Measurements from ENCODE around the gene CHKB. TPM values are rescaled to one million over a fixed set of nuclear protein-coding genes. Genes with fewer than 3 reads are reported as not detected.
"Not testable (repeated sequence)": the region's sequence is repeated elsewhere in the genome, so short reads cannot be mapped to it uniquely, and the experiment has no call there.

Gene CHKB
- total and polyA plus RNA-seq, 2 of the 4 experiments (the other 2 are of a cell fraction) = 8.1 to 36.9 TPM

DNA sequence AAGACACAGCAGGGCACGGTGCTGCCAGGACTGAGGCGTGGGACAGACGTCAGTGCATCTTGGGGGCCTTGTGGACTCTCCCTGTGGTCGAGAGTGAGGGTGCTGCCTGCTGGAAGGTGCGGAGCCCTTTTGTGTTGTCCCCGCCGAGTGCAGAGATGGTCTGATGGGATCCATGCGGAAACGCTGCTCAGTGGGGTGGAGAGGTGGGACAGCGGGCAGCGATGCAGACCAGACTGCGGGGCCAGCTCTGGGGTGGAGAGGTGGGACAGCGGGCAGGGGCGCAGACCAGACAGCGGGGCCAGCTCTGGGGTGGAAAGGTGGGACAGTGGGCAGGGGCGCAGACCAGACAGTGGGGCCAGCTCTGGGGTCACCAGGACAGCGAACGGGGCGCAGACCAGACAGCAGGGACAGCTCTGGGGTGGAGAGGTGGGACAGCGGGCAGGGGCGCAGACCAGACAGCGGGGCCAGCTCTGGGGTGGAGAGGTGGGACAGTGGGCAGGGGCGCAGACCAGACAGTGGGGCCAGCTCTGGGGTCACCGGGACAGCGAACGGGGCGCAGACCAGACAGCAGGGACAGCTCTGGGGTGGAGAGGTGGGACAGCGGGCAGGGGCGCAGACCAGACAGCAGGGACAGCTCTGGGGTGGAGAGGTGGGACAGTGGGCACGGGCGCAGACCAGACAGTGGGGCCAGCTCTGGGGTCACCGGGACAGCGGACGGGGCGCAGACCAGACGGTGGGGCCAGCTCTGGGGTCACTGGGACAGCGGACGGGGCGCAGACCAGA is 25.6 kb upstream of the CHKB start:
- H3K4me2 ChIP-seq (ENCODE audit: low read depth, low read length); H3K79me1 ChIP-seq (ENCODE audit: low read depth in 1 of 2, low read length in 2 of 2); H3K4me3 ChIP-seq (ENCODE audit: insufficient read depth, low read depth, low read length); in situ Hi-C loops (cut with MboI; ENCODE audit: low sequenced_read_pairs); H2AFZ ChIP-seq (replicated peaks; ENCODE audit: low read length, poor library complexity); H4K20me1 ChIP-seq (ENCODE audit: insufficient read depth, low read length); H3K9me3 ChIP-seq (ENCODE audit: control insufficient read depth, insufficient read depth, low read length); ATAC-seq (ENCODE audit: low read depth); H2AK5ac ChIP-seq (ENCODE audit: low read depth, low read length); H3K36me3 ChIP-seq (ENCODE audit: control insufficient read depth, insufficient read depth, low read length); DNase-seq; H4K5ac ChIP-seq (ENCODE audit: low read depth, low read length); BruUV-seq (replicated peaks); H2BK5ac ChIP-seq (ENCODE audit: low read depth, low read length, poor library complexity, severe bottlenecking); H3K56ac ChIP-seq (ENCODE audit: extremely low read depth, insufficient read depth, low read length); H3K23ac ChIP-seq (ENCODE audit: low read depth, low read length); H3K18ac ChIP-seq (ENCODE audit: low read depth, low read length); H3K4ac ChIP-seq (ENCODE audit: low read depth, low read length); CTCF ChIA-PET; H3K27ac ChIP-seq (ENCODE audit: insufficient read depth, low read length); H2BK20ac ChIP-seq (ENCODE audit: low read depth, low read length); H4K91ac ChIP-seq (ENCODE audit: insufficient read depth, low read depth, low read length); H3K9me1 ChIP-seq (ENCODE audit: insufficient read depth, low read length); H2AK9ac ChIP-seq (replicated peaks; ENCODE audit: low read depth, low read length, poor library complexity); intact Hi-C loops (cut with micrococcal nuclease); H4K8ac ChIP-seq (ENCODE audit: low read depth in 2 of 2, low read length in 2 of 2); dilution Hi-C loops (cut with HindIII; ENCODE audit: low sequenced_read_pairs, unreplicated experiment); H3K9ac ChIP-seq (ENCODE audit: low read depth, low read length); H3K4me1 ChIP-seq (ENCODE audit: control insufficient read depth, insufficient read depth, low read length); H2BK15ac ChIP-seq (ENCODE audit: low read depth, low read length); H2BK120ac ChIP-seq (ENCODE audit: low read depth, low read length); H3K14ac ChIP-seq (replicated peaks; ENCODE audit: low read depth, low read length); POLR2A ChIA-PET (ENCODE audit: unreplicated experiment): not testable (repeated sequence)
- WGBS, 2 experiments (ENCODE audit: extremely low coverage in 2 of 2, insufficient read length in 1 of 2) = 64% methylated on average over 9 of the region's 39 CpGs; no CpG with 5 or more reads in 1 of the 2 experiments
- H3K27me3 ChIP-seq (ENCODE audit: control insufficient read depth, insufficient read depth, low read length) = peaks cover 77% of the 10 kb centered on the region
